Fibroblast of skin of left biceps (primary cell): ENCODE measurements around the gene POLN.
"Not testable (repeated sequence)": the region's sequence is repeated elsewhere in the genome, so short reads cannot be mapped to it uniquely, and the experiment has no call there.

Experiments
- DNase-seq, 2 experiments: peaks; one replicate each; pipeline ENCODE4 v3.0.0-alpha.2; 2013; ENCODE audit warnings: low read depth in 2 of 2

POLN gene

GRCh38 chr4:2275546-2276251 is 33.8 kb upstream of the POLN start:
- DNase-seq = no peak

- DNase-seq = not testable (repeated sequence)
Measured at GRCh38 chr4:2275044-2275397, 33.1 kb upstream of the POLN start.

GRCh38 chr4:2274320-2275043 is 32.6 kb upstream of the POLN start:
- no peak for DNase-seq

GRCh38 chr4:2273657-2274319 is 31.9 kb upstream of the POLN start:
- DNase-seq = no peak

GRCh38 chr4:2273221-2273620 is 31.3 kb upstream of the POLN start:
- DNase-seq = no peak

- DNase-seq = no peak
Measured at GRCh38 chr4:2272828-2273120, 30.9 kb upstream of the POLN start.

- no peak for DNase-seq
Measured at GRCh38 chr4:2272026-2272827, 30.3 kb upstream of the POLN start.

- DNase-seq = no peak
Measured at GRCh38 chr4:2271279-2272025, 29.5 kb upstream of the POLN start.

GRCh38 chr4:2270341-2271165 is 28.6 kb upstream of the POLN start:
- no peak for DNase-seq

- DNase-seq = no peak
Measured at GRCh38 chr4:2269618-2270163, 27.8 kb upstream of the POLN start.

- no peak for DNase-seq
Measured at GRCh38 chr4:2269206-2269531, 27.2 kb upstream of the POLN start.

- DNase-seq = no peak
Measured at GRCh38 chr4:2268357-2269205, 26.7 kb upstream of the POLN start.

- DNase-seq = no peak
Measured at GRCh38 chr4:2267841-2268240, 25.9 kb upstream of the POLN start.

- DNase-seq = no peak
Measured at GRCh38 chr4:2267320-2267811, 25.4 kb upstream of the POLN start.

- no peak for DNase-seq
Measured at GRCh38 chr4:2266821-2267220, 24.9 kb upstream of the POLN start.

- no peak for DNase-seq
Measured at GRCh38 chr4:2266181-2266580, 24.3 kb upstream of the POLN start.

- DNase-seq = no peak
Measured at GRCh38 chr4:2265113-2266110, 23.5 kb upstream of the POLN start.

- no peak for DNase-seq
Measured at GRCh38 chr4:2264481-2265041, 22.6 kb upstream of the POLN start.
